HG03432 (cell line): Measurements from ENCODE around the gene MED8.

Source experiments
- ATAC-seq: cut with Tn5 transposase; IDR thresholded peaks from one replicate; pipeline ENCODE4 v1.9.1; 2021; ENCODE audit warnings: mild to moderate bottlenecking, moderate library complexity; ENCODE audit not compliant: unreplicated experiment

MED8 gene

GRCh38 chr1:43389326-43390313 is at the start of gene MED8, which contains the start of gene SZT2:
MED8 (minus strand) TSS chr1:43389800; CDS start chr1:43389764, 36 bp downstream.
SZT2 (plus strand) TSS chr1:43389899; CDS start chr1:43389969, 70 bp downstream.
- ATAC-seq: peak; percentile 89

- no peak for ATAC-seq
These were observed 49.5 kb upstream of the MED8 start for GRCh38 chr1:43438953-43439581.

- no peak for ATAC-seq
These were observed 49.0 kb upstream of the MED8 start for GRCh38 chr1:43438576-43438952.

- no peak for ATAC-seq
These were observed 48.4 kb upstream of the MED8 start for GRCh38 chr1:43438006-43438405.

GRCh38 chr1:43437031-43437973 is 47.7 kb upstream of the MED8 start:
- ATAC-seq: no peak

- ATAC-seq: no peak
These were observed 46.8 kb upstream of the MED8 start for GRCh38 chr1:43436371-43436770.

GRCh38 chr1:43435146-43436145 is 45.8 kb upstream of the MED8 start:
- no peak for ATAC-seq

- ATAC-seq: no peak
These were observed 44.7 kb upstream of the MED8 start for GRCh38 chr1:43434256-43434655.

GRCh38 chr1:43432907-43433306 is 43.3 kb upstream of the MED8 start:
- no peak for ATAC-seq

- no peak for ATAC-seq
These were observed 42.7 kb upstream of the MED8 start for GRCh38 chr1:43432171-43432860.

- no peak for ATAC-seq
These were observed 42.1 kb upstream of the MED8 start for GRCh38 chr1:43431676-43432075.

GRCh38 chr1:43430831-43431230 is 41.2 kb upstream of the MED8 start:
- no peak for ATAC-seq

GRCh38 chr1:43427941-43428340 is 38.3 kb upstream of the MED8 start:
- no peak for ATAC-seq

- ATAC-seq: no peak
These were observed 37.9 kb upstream of the MED8 start for GRCh38 chr1:43427524-43427923.

- no peak for ATAC-seq
These were observed 36.6 kb upstream of the MED8 start for GRCh38 chr1:43426221-43426620.

GRCh38 chr1:43425045-43425444 is 35.4 kb upstream of the MED8 start:
- ATAC-seq: no peak

GRCh38 chr1:43423672-43424550 is 34.3 kb upstream of the MED8 start:
- ATAC-seq: no peak

GRCh38 chr1:43422995-43423671 is 33.5 kb upstream of the MED8 start:
- ATAC-seq: no peak
